LoVo (cell line): ENCODE data around the gene ATP6V1F.
"Not testable (repeated sequence)": the region's sequence is repeated elsewhere in the genome, so short reads cannot be mapped to it uniquely, and the experiment has no call there.

Source experiments
- DNase-seq: peaks from one replicate; pipeline ENCODE4 v3.0.0-alpha.2; 2016; ENCODE audit warnings: low spot score

The ATP6V1F gene

GRCh38 chr7:128903621-128904361, 41.1 kb downstream of the ATP6V1F start:
- DNase-seq, result no peak

GRCh38 chr7:128904381-128905197, 41.9 kb downstream of the ATP6V1F start:
- DNase-seq, result peak; percentile 68

GRCh38 chr7:128906001-128906765, 43.5 kb downstream of the ATP6V1F start:
- no peak for DNase-seq

- DNase-seq, result no peak
These were observed 44.3 kb downstream of the ATP6V1F start for GRCh38 chr7:128906766-128907559.

GRCh38 chr7:128908750-128909624, 46.3 kb downstream of the ATP6V1F start:
- no peak for DNase-seq

- no peak for DNase-seq
These were observed 47.2 kb downstream of the ATP6V1F start for GRCh38 chr7:128909625-128910568.

GRCh38 chr7:128910569-128910945, 47.9 kb downstream of the ATP6V1F start, which contains the start of gene KCP:
Gene KCP, minus strand, starts transcription at chr7:128910709. Its CDS starts 33 bp downstream, at chr7:128910676.
- no peak for DNase-seq

GRCh38 chr7:128911423-128912031, 48.9 kb downstream of the ATP6V1F start:
- DNase-seq, result no peak

GRCh38 chr7:128912281-128912680, 49.6 kb downstream of the ATP6V1F start:
- no peak for DNase-seq

- DNase-seq, result not testable (repeated sequence)
These were observed 50.2 kb downstream of the ATP6V1F start for GRCh38 chr7:128912709-128913495.

GRCh38 chr7:128913870-128914565, 51.4 kb downstream of the ATP6V1F start:
- no peak for DNase-seq

GRCh38 chr7:128914566-128915151, 52.0 kb downstream of the ATP6V1F start:
- no peak for DNase-seq

GRCh38 chr7:128915271-128915819, 52.7 kb downstream of the ATP6V1F start:
- no peak for DNase-seq
